Measurements from ENCODE around the gene LHX2.

GRCh38 chr9:123975871-123976270 lies 35.7 kb upstream of the LHX2 start:
- TF ChIP-seq REST (IDR thresholded peaks at IDR 0.05; ENCODE audit: borderline replicate concordance) (no peak), REST (CRISPR knock-in tag; IDR thresholded peaks at IDR 0.05; ENCODE audit: low read depth) (no peak), KAT2B (IDR thresholded peaks at IDR 0.05; ENCODE audit: low read depth, low read length) (no peak), RAD21 (CRISPR knock-in tag; conservative IDR thresholded peaks at IDR 0.05 in 1 of 2, IDR thresholded peaks at IDR 0.05 in 1 of 2) (no peak), KLF16 (IDR thresholded peaks at IDR 0.05) (no peak), EZH2 (IDR thresholded peaks at IDR 0.05; ENCODE audit: borderline replicate concordance, low read depth, low read length) (no peak), CTCF (IDR thresholded peaks at IDR 0.05 in 2 of 3, conservative IDR thresholded peaks at IDR 0.05 in 1 of 3; ENCODE audit: insufficient read depth in 2 of 3, low read depth in 1 of 3, low read length in 3 of 3) (no peak), ZNF395 (CRISPR knock-in tag; IDR thresholded peaks at IDR 0.05) (no peak), JUNB (CRISPR knock-in tag; conservative IDR thresholded peaks at IDR 0.05) (no peak), NR3C1 (CRISPR knock-in tag; IDR thresholded peaks at IDR 0.05) (no peak), NFIC (IDR thresholded peaks at IDR 0.05) (no peak), HDAC2 (IDR thresholded peaks at IDR 0.05) (no peak), ZNF431 (CRISPR knock-in tag; IDR thresholded peaks at IDR 0.05) (no peak), NBN (IDR thresholded peaks at IDR 0.05; ENCODE audit: low read depth) (no peak)
